T-helper 9 cell (primary cell): ENCODE results near the gene DGLUCY.
"Not testable (repeated sequence)": the region's sequence is repeated elsewhere in the genome, so short reads cannot be mapped to it uniquely, and the experiment has no call there.

ENCODE experiments used
- DNase-seq: peaks from one replicate; pipeline ENCODE4 v3.0.0-alpha.2; 2020

Gene DGLUCY

DNA sequence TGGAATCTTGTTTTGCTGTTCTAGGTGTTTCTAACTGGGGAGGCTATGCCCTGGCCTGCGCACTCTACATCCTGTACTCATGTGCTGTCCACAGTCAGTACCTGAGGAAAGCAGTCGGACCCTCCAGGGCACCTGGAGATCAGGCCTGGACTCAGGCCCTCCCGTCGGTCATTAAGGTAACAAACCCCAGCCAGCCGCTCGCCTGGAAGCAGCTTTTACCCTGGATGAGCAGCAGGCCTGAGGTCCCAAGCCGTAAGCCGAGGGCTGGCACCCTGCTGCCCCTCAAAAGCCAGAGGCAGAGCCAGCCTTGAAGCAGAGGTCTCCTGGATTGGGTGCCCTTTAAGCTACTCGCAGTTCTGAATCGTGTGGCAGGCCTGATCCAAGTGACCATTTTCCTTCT, 101.5 kb downstream of the DGLUCY start:
- DNase-seq, result no peak

DNA sequence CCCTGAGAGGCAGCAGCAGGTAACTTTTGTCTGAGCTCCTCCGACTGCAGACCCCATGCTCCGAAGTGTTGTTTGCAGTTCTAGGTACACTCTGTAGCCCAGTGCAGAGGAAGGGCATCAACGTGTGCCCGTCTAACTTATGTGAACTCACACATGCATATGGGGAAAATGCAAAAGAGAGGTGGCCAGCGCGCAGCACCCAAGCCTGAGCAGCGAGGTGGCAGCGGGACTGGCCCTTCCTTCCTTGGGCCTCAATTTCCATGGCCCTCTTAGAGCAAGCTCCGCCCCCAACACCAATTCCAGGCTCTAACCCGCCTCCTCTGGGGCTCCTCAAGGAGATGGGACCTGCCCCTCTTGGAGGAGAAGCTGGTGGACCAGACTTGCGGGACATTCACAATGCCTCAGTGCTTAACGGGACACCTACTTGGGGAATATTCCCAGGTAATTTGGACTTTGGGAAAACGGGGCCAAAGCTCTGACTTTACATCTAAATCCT, 102.9 kb downstream of the DGLUCY start:
- DNase-seq, result no peak

GRCh38 chr14:91218014-91218413, 104.1 kb downstream of the DGLUCY start:
- no peak for DNase-seq

- DNase-seq, result no peak
Measured at GRCh38 chr14:91219517-91220389, 105.9 kb downstream of the DGLUCY start.

GRCh38 chr14:91220581-91221000, 106.7 kb downstream of the DGLUCY start:
- no peak for DNase-seq

DNA sequence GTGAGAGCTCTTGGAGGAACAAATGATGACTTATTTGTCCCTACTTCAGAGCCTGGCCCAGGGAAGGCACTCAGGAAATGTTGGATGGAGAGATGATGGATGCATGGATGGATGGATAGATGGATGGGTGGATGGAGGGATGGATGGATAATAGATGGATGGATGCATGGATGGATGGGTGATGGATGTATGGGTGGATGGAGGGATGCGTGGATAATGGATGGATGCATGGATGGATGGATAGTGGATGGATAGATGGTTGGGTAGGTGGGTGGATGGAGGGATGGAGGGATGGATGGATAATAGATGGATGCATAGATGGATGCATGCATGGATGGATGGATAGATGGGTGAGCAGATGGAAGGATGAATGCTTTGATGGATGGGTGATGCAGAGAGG, 107.4 kb downstream of the DGLUCY start:
- DNase-seq, result no peak

DNA sequence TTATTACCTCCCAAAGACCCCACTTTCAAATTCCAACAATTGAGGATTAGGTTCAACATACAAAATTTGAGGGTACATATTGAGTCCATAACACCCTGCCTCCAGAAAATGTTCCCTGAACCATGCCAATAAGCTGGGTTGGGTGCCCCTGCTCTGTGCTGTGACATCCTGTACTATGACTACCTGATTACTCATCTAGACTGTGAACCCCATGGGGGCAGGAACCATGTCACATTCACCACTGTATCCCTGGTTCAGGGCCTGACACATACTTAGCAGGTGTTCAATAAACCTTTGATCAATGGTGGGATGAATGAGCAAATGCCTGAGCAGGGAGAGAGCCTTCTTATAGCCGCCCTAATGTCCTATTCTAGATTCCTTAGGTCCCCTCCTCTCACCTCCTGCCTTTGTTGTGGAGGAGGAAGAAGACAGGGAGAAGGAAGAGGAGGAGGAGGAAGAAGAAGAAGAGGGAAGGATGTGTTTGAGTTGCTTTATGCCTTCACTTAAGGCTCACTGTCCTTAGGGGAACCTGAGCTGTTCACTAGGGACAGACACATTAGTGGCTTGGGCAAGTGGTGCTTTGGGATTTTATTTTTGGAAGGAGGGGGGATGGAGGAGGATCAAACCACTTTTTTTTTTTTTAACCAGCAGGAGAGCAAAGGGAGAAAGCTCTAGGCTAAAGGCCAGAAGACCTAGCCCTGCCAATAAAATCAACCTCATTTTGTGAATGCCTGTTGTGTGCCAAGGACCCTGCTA, 109.3 kb downstream of the DGLUCY start:
- DNase-seq, result no peak

DNA sequence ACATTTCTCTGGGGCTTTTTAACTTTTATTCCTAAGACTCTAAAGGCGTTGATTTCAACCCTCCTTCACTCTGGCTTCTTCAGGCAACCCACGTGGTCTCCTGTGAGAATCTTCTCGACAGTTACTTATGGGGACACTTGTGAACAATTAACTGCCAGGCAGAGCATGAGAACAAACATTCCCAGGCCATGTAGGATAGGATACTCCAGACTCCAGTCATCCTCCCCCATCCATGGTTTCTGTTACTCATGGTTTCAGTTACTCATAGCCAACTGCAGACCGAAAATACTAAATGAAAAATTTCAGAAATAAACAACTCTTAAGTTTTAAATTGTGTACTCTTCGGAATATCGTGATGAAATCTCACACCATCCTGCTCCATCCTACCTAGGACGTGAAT, 111.2 kb downstream of the DGLUCY start:
- no peak for DNase-seq

DNA sequence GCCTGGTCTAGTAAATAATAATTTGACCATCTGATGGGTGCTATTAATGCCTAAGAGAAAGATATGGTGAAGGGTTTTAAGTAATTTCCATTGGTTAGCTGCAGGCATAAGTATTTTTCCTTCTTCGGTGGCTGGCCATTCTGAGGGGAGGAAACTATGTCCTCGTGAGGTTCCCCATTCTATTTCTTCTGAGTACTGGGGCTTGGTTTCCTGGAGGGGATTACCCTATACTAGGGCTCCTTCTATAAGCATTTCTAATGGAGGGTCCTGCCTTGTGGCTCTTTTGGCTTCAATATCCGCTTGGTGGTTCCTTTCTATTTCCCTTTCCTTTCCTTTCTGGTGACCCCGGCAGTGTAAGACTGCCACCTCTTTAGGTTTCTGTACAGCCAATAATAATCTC, 112.5 kb downstream of the DGLUCY start:
- DNase-seq, result not testable (repeated sequence)

DNA sequence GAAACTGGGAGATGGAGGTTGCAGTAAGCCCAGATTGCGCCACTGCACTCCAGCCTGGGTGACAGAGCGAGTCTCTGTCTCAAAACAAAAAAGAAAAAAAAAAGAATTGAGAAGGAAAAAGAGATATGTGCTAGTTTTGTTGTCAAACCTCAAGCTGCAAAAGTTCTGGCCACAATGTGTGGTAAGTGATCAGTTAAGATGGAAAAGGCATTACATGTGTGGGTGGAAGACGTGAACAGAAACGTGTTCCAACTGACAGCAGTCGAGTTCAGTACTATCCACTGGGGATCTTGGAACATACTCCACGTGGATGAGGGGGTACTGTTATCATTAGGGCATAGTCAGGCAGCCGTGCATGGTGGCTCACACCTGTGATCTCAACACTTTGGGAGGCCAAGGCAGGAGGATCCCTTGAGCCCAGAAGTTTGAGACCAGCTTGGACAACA, 113.3 kb downstream of the DGLUCY start:
- no peak for DNase-seq

DNA sequence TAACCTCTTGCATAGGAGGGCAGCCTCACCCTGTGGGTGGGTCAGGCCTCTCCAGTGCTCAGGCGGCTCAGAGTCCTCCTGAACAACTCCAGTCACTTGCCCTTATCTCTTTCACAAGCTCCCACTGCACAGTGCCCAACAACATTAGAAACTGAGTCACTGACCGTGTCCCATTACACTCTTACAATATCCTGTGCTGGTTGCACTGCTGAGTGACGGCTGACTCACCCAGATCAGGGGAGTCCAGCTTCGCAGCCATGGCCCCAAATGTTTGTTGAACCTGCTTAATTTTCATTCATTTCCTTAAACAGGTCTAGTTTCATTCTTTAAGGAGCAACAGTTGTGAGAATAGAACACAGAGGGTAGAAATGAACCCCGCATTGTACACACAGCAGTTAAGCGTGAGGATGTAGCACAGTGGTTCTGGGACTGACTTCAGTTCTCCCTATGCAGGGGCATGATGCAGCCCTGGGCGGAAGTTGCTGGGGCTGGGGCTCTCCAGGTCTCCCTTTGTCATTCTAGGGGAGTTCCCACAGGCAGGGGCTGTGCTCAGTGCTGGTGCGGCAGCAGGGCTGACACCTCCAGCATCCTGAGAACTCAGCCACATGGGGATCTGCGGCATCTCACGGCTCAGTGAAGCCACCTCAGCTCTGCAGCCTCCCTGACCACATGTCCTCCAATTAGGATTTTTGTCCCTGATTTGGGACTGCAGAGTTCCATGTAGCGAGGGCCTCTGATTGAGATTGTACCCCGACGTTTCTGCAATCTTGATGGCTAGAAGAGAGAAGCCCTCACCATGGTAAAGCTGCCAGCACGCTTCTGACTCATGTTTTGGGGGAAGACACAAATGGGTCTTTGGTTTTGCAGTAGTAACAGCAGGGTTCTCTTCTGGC, 114.5 kb downstream of the DGLUCY start:
- peak; percentile 72 for DNase-seq

GRCh38 chr14:91229005-91229382, 115.1 kb downstream of the DGLUCY start:
- no peak for DNase-seq

GRCh38 chr14:91229743-91230200, 115.9 kb downstream of the DGLUCY start:
- peak; percentile 43 for DNase-seq

GRCh38 chr14:91230397-91231035, 116.6 kb downstream of the DGLUCY start:
- DNase-seq, result no peak

- no peak for DNase-seq
Measured at GRCh38 chr14:91231446-91231845, 117.6 kb downstream of the DGLUCY start.

DNA sequence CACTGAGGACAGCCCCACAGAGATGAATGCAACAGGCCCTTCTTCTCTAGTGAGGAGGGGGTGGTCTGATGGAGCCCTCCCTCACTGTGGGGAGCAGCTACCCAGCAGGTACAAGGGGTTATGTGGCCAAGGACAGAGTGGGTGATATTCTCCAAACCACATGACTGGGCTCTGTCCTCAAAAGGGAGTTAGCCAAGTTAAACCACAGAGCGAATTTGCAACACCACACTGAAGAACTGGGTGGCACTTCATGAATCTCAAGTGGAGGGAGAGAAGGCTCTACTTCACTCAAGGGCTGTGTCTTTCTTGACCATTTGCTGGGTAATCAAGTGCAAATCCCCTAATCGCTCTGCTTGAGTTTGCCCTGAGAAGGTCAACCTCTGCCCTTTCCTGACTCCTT, 118.2 kb downstream of the DGLUCY start:
- DNase-seq, result no peak

GRCh38 chr14:91232603-91233002, 118.7 kb downstream of the DGLUCY start:
- DNase-seq, result no peak

DNA sequence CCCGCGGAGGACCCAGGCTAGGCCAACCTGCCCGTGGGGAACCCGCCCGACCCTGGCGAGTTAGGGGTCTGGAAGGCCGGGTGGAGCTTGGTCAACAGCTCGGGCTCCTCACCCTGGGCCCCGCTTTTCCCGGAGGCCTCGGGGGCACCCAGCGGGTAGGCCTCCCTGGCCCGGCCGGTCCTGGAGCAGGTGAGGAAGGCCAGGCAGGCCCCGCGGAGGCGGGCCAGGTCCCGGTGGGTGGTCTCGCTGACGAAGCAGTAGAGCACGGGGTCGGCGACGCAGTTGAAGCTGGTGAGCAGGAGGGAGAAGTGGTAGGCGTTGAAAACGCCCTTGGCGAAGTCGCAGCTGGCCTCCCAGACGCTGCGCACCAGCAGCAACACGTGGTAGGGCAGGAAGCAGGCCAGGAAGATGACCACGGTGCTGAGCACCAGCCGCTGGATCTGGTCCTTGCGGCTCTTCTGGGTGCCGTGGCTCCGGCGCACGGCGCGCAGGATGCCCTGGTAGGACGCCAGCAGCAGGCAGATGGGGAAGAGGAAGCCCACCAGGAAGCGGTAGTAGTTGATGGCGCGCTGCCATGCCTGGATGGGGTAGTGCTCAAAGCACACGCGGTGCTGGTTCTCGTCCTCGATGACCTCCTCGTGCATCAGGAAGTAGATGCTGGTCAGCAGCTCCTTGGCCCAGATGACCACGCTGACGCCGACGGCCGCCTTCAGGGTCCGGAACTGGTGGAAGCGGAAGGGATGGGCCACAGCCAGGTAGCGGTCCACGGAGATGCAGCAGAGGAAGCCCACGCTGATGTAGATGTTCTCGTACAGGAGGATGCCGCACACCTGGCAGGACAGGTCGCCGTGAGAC, 120.3 kb downstream of the DGLUCY start:
- DNase-seq, result no peak

DNA sequence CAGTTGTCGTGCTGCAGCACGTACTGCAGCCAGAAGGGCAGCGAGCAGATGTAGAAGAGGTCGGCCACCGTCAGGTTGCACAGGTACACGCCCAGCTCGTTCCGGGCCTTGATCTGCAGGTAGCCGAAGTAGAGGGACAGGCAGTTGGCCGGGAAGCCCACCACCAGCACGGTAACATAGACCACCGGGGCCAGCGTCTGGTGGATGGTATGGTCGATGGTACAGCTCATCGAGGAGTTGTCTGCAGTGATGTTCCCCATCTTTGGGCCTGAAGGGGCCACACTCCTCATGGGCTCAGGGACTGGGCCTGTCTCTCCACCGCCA, 120.9 kb downstream of the DGLUCY start:
- no peak for DNase-seq

GRCh38 chr14:91235841-91236240, 122.0 kb downstream of the DGLUCY start:
- DNase-seq, result no peak

GRCh38 chr14:91237219-91237618, 123.3 kb downstream of the DGLUCY start:
- DNase-seq, result no peak
